ENCODE results near the gene TBX5. TPM values are rescaled to one million over a fixed set of nuclear protein-coding genes. Genes with fewer than 3 reads are reported as not detected.

The TBX5 gene
- total RNA-seq, 1 experiment from 2014 or later, result not detected

DNA sequence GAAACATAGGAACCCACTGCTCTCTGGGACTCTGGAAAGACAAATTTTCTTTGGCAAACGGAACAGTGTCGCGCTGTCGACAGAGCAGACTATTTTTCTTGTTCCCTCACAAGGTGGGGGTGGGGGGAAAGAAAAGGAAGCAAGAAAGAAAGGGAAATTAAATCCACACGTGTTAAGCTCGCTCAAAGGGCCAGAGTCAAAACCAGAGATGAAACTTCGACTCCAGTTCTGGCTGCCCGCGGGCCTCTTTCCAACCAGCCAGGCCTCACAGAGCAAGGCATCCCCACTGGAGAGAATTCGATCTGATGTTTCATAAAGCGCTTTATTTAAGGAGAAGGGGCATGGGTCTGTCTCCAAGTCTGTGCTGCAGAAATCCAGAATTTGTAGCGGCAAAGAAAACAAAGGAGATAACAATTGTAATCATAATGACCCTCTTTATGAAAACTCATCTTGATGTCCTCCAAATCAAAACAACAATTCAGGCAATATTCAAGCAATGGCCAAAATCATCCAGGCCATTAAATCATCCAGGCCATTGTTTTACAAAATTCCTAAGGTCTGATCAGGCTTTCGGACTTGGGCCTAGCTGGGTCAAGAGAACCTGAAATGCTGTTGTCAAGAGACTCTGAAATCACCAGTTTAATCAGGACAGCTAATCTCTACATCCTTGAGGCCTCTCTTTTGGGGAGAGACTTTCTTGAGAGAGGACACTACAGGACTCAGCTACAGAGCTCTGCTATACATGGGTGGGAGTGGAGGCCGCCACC is 5.3 kb upstream of the TBX5 start:
- H3K4me3 ChIP-seq, result no peak overlapping the region
- no peaks in the 10 kb centered on the region for H3K36me3 ChIP-seq
- no peak for DNase-seq

DNA sequence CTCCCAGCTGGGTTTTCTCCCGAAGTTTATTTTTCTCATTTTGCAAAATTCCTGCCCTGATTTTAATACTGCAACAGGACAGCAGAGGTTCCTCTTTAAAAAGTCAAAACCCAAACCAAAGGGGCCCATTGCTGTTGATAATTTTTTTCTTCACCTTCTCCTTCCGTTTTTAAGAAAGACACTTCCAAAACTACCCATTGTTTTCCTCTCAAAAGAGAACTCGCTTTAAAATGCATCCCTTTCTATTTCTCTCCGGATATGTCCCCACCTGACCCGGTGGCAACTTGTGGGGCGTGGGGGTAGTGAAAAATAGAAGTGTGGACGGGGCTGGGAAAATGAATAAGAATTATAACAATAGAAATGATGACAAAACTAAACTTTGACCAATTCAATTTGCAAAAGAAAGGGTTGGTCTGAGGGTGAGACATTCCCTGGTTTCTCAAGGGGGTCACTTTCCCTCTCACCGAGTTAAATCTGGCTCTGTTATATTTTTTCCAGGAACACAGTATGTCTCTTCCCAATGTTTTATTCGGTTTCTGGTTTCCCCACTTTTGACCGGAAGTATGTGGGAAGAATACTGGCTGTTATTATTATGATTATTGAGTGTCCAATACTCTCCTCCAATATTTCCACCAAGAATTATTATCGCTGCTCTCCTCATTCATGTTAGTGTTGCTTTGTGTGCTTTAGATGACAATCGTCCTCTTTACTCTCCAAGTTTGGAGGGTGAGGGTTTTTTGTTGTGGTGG is 4.1 kb upstream of the TBX5 start:
- H3K9me3 ChIP-seq, result no peaks in the 10 kb centered on the region
- peaks cover 3% of the 10 kb centered on the region; the same call in 1 of the 2 replicates for H3K27me3 ChIP-seq
- no peaks in the 10 kb centered on the region for H3K36me3 ChIP-seq
- no peak for DNase-seq
- no peak overlapping the region for H3K4me3 ChIP-seq

More for the DNA sequence above, 5.3 kb upstream of the TBX5 start:
- Histone ChIP-seq H3K9me3 (no peaks in the 10 kb centered on the region), H3K27me3 (no peaks in the 10 kb centered on the region)

DNA sequence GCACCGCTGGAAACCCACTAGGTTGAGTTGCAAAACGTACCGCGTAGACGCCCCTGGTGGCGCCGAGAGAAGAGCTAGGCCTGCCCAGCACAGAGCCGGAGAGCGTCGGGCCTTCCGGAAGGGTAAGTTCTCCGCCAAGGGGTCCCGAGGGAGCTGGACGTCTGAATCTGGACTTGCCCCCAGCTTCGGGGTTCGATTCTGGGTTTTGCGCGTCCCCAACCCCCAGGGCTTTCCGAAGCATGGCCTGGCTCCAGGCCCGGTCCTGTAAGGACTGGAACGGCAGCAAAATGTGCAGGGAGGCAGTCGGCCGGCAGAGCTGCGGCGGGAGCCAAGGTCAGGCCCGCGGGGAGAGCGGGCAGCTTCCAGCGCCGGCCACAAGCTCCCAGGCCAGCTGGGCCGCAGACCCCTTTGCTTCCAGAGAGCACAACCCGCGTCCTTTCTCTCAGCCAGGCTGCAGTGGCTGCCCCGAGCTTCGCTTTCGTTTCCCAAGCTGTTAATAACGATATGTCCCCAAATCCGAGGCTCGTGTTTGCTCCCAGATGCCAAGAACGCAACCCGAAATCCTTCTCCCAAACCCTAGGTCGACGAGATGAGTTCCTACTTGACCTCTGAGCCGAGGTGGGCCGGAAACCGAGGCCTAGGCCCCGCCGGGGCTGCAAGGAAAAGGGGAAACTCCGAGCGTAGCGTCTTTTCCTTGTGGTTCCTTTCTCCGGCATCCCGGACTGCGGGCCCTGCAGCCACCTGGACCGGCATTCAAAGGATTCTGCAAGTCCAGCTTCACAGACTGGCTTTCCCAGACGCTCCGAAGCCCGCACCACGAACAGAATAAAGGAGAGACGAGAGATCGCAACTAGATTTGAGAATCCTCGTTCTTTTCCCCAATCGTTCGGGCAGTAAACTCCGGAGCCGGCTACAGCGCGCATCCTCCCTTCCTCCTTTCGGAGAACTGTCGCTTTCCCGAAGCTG is 3.2 kb upstream of the TBX5 start:
- DNase-seq, result no peak
- Histone ChIP-seq H3K36me3 (no peaks in the 10 kb centered on the region), H3K9me3 (no peaks in the 10 kb centered on the region), H3K4me3 (no peak overlapping the region), H3K27me3 (peaks cover 3% of the 10 kb centered on the region; the same call in 1 of the 2 replicates)

DNA sequence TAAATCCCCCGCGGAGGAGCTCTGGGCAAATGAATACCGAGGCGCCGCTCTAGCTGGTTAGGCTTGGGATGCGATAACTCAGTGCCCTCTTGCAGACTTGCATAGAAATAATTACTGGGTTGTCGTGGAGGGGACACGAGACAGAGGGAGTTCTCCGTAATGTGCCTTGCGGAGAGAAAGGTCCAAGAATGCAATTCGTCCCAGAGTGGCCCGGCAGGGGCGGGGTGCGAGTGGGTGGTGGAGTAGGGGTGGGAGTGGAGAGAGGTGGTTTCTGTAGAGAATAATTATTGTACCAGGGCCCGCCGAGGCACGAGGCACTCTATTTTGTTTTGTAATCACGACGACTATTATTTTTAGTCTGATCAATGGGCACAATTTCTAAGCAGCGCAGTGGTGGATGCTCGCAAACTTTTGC is 2.5 kb upstream of the TBX5 start:
- H3K9me3 ChIP-seq, result no peaks in the 10 kb centered on the region
- DNase-seq, result no peak
- no peaks in the 10 kb centered on the region for H3K36me3 ChIP-seq
- no peak overlapping the region for H3K4me3 ChIP-seq
- H3K27me3 ChIP-seq, result peaks cover 3% of the 10 kb centered on the region; the same call in 1 of the 2 replicates

- Histone ChIP-seq H3K36me3 (no peaks in the 10 kb centered on the region), H3K9me3 (no peaks in the 10 kb centered on the region), H3K27me3 (peaks cover 3% of the 10 kb centered on the region; the same call in 1 of the 2 replicates), H3K4me3 (no peak overlapping the region)
- DNase-seq, result no peak
These were observed 2.0 kb upstream of the TBX5 start for GRCh38 chr12:114407842-114408411.

GRCh38 chr12:114406984-114407841 is 1.3 kb upstream of the TBX5 start:
- peaks cover 3% of the 10 kb centered on the region; the same call in 1 of the 2 replicates for H3K27me3 ChIP-seq
- no peak overlapping the region for H3K4me3 ChIP-seq
- H3K36me3 ChIP-seq, result no peaks in the 10 kb centered on the region
- no peaks in the 10 kb centered on the region for H3K9me3 ChIP-seq
- DNase-seq, result no peak

- no peak for DNase-seq
- Histone ChIP-seq H3K36me3 (no peaks in the 10 kb centered on the region), H3K9me3 (no peaks in the 10 kb centered on the region), H3K4me3 (no peak overlapping the region), H3K27me3 (peaks cover 3% of the 10 kb centered on the region; the same call in 1 of the 2 replicates)
These were observed 506 bp upstream of the TBX5 start for GRCh38 chr12:114406316-114406983.

DNA sequence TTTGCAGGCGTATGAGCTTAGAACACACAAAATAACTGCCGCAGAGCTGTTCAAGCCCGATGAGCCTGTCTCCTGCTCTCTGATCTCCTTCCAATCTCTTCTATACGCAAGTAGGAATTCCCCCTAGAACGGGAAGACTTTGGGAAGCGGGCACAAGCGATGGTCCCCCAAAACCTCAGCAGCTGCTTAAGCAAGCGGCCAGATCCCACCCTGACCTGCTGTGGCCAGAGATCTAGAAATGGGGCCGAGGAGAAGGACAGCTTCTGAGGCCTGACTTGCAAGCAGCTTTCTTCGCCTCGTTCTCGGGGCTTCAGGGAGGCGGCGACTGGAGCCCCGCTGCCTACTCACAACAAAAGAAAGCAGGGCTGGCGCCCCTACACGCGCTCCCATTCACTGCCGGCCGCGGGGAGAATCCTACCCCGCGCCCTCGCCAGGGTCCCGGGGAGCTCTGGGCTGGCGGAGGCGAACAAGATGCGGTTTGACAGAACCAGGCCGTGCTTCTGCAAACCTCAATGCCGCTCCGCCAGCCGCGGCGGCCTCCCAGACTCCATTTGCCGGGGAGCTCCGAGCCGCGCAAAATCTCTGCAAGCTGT is 922 bp downstream of the TBX5 start:
- no peaks in the 10 kb centered on the region for H3K9me3 ChIP-seq
- H3K36me3 ChIP-seq, result no peaks in the 10 kb centered on the region
- peak overlapping the region; percentile 17 for H3K4me3 ChIP-seq
- DNase-seq, result no peak
- peaks cover 3% of the 10 kb centered on the region; the same call in 1 of the 2 replicates for H3K27me3 ChIP-seq

GRCh38 chr12:114404083-114404925 is 1.6 kb downstream of the TBX5 start:
- H3K4me3 ChIP-seq, result no peak overlapping the region
- no peaks in the 10 kb centered on the region for H3K9me3 ChIP-seq
- DNase-seq, result no peak
- H3K27me3 ChIP-seq, result peaks cover 3% of the 10 kb centered on the region; the same call in 1 of the 2 replicates
- no peaks in the 10 kb centered on the region for H3K36me3 ChIP-seq

GRCh38 chr12:114403690-114404066 is 2.3 kb downstream of the TBX5 start:
- no peak overlapping the region for H3K4me3 ChIP-seq
- peaks cover 3% of the 10 kb centered on the region; the same call in 1 of the 2 replicates for H3K27me3 ChIP-seq
- no peak for DNase-seq
- H3K9me3 ChIP-seq, result no peaks in the 10 kb centered on the region
- no peaks in the 10 kb centered on the region for H3K36me3 ChIP-seq

- H3K27me3 ChIP-seq, result peaks cover 3% of the 10 kb centered on the region; the same call in 1 of the 2 replicates
- H3K36me3 ChIP-seq, result no peaks in the 10 kb centered on the region
- no peak overlapping the region for H3K4me3 ChIP-seq
- H3K9me3 ChIP-seq, result no peaks in the 10 kb centered on the region
- DNase-seq, result no peak
These were observed 2.8 kb downstream of the TBX5 start for GRCh38 chr12:114403011-114403689.

DNA sequence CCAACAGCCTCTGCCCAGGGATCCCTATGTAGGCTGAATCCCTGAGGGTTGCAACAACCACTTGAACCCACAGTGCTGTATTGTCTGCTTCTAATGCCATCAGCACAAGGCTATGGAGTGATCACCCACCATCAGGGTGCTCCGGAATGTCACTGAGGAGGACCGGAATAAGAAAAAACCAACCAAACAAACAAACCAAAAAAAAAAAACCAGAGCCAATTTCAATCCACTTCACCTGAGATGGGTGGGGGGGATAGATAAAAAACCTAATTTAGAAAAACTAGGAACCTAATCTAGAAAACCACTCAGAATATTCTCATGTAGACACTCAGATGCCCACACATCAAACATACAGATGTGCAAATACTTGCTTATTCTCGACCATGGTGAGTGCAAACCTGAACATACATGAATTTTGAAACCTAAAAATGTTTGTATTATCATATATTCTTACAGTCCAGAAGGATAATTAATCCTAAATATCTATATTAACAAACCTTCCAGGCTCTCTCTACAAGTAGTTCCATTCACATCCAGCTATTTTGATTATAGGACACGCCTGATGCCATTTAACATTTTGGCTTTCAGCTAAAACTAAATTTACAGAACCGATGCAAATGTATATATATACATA is 3.7 kb downstream of the TBX5 start:
- Histone ChIP-seq H3K36me3 (no peaks in the 10 kb centered on the region), H3K9me3 (no peaks in the 10 kb centered on the region), H3K27me3 (peaks cover 3% of the 10 kb centered on the region; the same call in 1 of the 2 replicates), H3K4me3 (no peak overlapping the region)
- no peak for DNase-seq

Data from MG63 (cell line).